H9 (cell line): ENCODE data around the gene AKR1C2. TPM values are rescaled to one million over a fixed set of nuclear protein-coding genes. Genes with fewer than 3 reads are reported as not detected.

ENCODE experiments used
- DNase-seq: peaks from one replicate; pipeline ENCODE4 v3.0.0-alpha.2; 2017
- H2AFZ ChIP-seq: one replicate; pipeline ENCODE4 v1.6.1; 2013; ENCODE audit warnings: mild to moderate bottlenecking, low read length, control low read depth, moderate library complexity
- H2AK5ac ChIP-seq: 2 replicates; pipeline ENCODE4 v1.6.1; 2013; ENCODE audit warnings: low read length, control low read depth, mixed read lengths; ENCODE audit not compliant: insufficient read length
- H2BK120ac ChIP-seq: one replicate; pipeline ENCODE4 v1.6.1; 2013; ENCODE audit warnings: low read depth, mild to moderate bottlenecking, low read length, control low read depth, inconsistent platforms; ENCODE audit not compliant: poor library complexity, severe bottlenecking
- H2BK12ac ChIP-seq: 2 replicates; pipeline ENCODE4 v1.6.1; 2013; ENCODE audit warnings: low read length, control low read depth, mixed read lengths, low read depth; ENCODE audit not compliant: insufficient read length
- H2BK15ac ChIP-seq: 2 replicates; pipeline ENCODE4 v1.6.1; 2013; ENCODE audit warnings: low read depth, low read length, control low read depth
- H2BK20ac ChIP-seq: one replicate; pipeline ENCODE4 v1.6.1; 2013; ENCODE audit warnings: low read depth, mild to moderate bottlenecking, low read length, control low read depth, inconsistent platforms; ENCODE audit not compliant: poor library complexity, severe bottlenecking
- H2BK5ac ChIP-seq: 2 replicates; pipeline ENCODE4 v1.6.1; 2013; ENCODE audit warnings: low read length, control low read depth, mixed read lengths; ENCODE audit not compliant: insufficient read length
- H3K14ac ChIP-seq: 2 replicates; pipeline ENCODE4 v1.6.1; 2013; ENCODE audit warnings: low read length, control low read depth; ENCODE audit not compliant: insufficient read depth
- H3K18ac ChIP-seq: 2 replicates; pipeline ENCODE4 v1.6.1; 2013; ENCODE audit warnings: low read depth, mild to moderate bottlenecking, mixed read lengths, low read length, control low read depth; ENCODE audit not compliant: insufficient read length
- H3K23ac ChIP-seq: 2 replicates; pipeline ENCODE4 v1.6.1; 2013; ENCODE audit warnings: low read length, control low read depth, mixed read lengths, low read depth; ENCODE audit not compliant: insufficient read length
- H3K23me2 ChIP-seq: 2 replicates; pipeline ENCODE4 v1.6.1; 2013; ENCODE audit warnings: low read depth, mild to moderate bottlenecking, mixed read lengths, low read length, control low read depth; ENCODE audit not compliant: insufficient read length, poor library complexity, severe bottlenecking
- H3K27ac ChIP-seq: 2 replicates; pipeline ENCODE4 v1.5.1; 2013; ENCODE audit warnings: low read length, control low read depth, mixed read lengths, low read depth; ENCODE audit not compliant: insufficient read length
- H3K27me3 ChIP-seq: 2 replicates; pipeline ENCODE4 v1.6.1; 2013; ENCODE audit warnings: low read length, control low read depth, inconsistent platforms; ENCODE audit not compliant: insufficient read depth
- H3K4ac ChIP-seq: 2 replicates; pipeline ENCODE4 v1.6.1; 2013; ENCODE audit warnings: low read depth, mild to moderate bottlenecking, control low read depth, inconsistent platforms, low read length, moderate library complexity
- H3K4me1 ChIP-seq: 2 replicates; pipeline ENCODE4 v1.6.1; 2013; ENCODE audit warnings: low read length, control low read depth, inconsistent platforms; ENCODE audit not compliant: insufficient read depth
- H3K4me2 ChIP-seq: 2 replicates; pipeline ENCODE4 v1.6.1; 2013; ENCODE audit warnings: low read length, control low read depth, mixed read lengths; ENCODE audit not compliant: insufficient read length, insufficient read depth
- H3K56ac ChIP-seq: 2 replicates; pipeline ENCODE4 v1.6.1; 2013; ENCODE audit warnings: low read depth, mild to moderate bottlenecking, mixed read lengths, low read length, control low read depth; ENCODE audit not compliant: insufficient read length
- H3K79me1 ChIP-seq: 2 replicates; pipeline ENCODE4 v1.6.1; 2013; ENCODE audit warnings: low read depth, mild to moderate bottlenecking, moderate library complexity, low read length, control low read depth, inconsistent platforms; ENCODE audit not compliant: insufficient read depth, poor library complexity, severe bottlenecking
- H3K79me2 ChIP-seq: 2 replicates; pipeline ENCODE4 v1.6.1; 2013; ENCODE audit warnings: low read length, control low read depth, inconsistent platforms; ENCODE audit not compliant: insufficient read depth
- H3K9ac ChIP-seq: 2 replicates; pipeline ENCODE4 v1.6.1; 2013; ENCODE audit warnings: low read length, control low read depth, mixed read lengths; ENCODE audit not compliant: insufficient read length; ENCODE audit errors: extremely low read depth
- H3K9me3 ChIP-seq: one replicate; pipeline ENCODE4 v1.6.1; 2013; ENCODE audit warnings: low read depth, low read length, inconsistent platforms; ENCODE audit not compliant: control insufficient read depth
- H3T11ph ChIP-seq: one replicate; pipeline ENCODE4 v1.6.1; 2013; ENCODE audit warnings: mild to moderate bottlenecking, low read length, control low read depth, inconsistent platforms
- H4K20me1 ChIP-seq: one replicate; pipeline ENCODE4 v1.6.1; 2013; ENCODE audit not compliant: control insufficient read depth, insufficient read length, insufficient read depth
- H4K5ac ChIP-seq: 2 replicates; pipeline ENCODE4 v1.6.1; 2013; ENCODE audit warnings: low read depth, mild to moderate bottlenecking, mixed read lengths, low read length, control low read depth; ENCODE audit not compliant: insufficient read length
- H4K8ac ChIP-seq: replicated peaks from 2 replicates; pipeline ENCODE4 v1.6.1; 2013; ENCODE audit warnings: low read length, control low read depth, mixed read lengths, low read depth; ENCODE audit not compliant: insufficient read length
- H4K91ac ChIP-seq: 2 replicates; pipeline ENCODE4 v1.6.1; 2013; ENCODE audit warnings: low read depth, mild to moderate bottlenecking, moderate library complexity, mixed read lengths, low read length, control low read depth; ENCODE audit not compliant: insufficient read length
- H3K27ac Mint-ChIP-seq, 3 experiments: 2 replicates in 2 of 3; 3 replicates in 1 of 3; pipeline ENCODE4 v1.8.0; 2020 to 2021; ENCODE audit warnings: mixed read lengths in 3 of 3, mild to moderate bottlenecking in 1 of 3, moderate library complexity in 1 of 3
- H3K27me3 Mint-ChIP-seq: 2 replicates; pipeline ENCODE4 v1.8.0; 2021; ENCODE audit warnings: low read depth, mild to moderate bottlenecking, moderate library complexity, mixed read lengths
- H3K36me3 Mint-ChIP-seq, 3 experiments: 2 replicates in 2 of 3; 3 replicates in 1 of 3; pipeline ENCODE4 v1.8.0; 2020 to 2021; ENCODE audit warnings: low read depth in 3 of 3, mixed read lengths in 3 of 3; ENCODE audit not compliant: insufficient read depth in 1 of 3
- H3K4me1 Mint-ChIP-seq, 2 experiments: 2 replicates each; pipeline ENCODE4 v1.8.0; 2020; ENCODE audit warnings: mixed read lengths in 2 of 2
- H3K4me3 Mint-ChIP-seq, 2 experiments: 2 replicates in 1 of 2; 3 replicates in 1 of 2; pipeline ENCODE4 v1.8.0; 2020 to 2021; ENCODE audit warnings: mild to moderate bottlenecking in 2 of 2, mixed read lengths in 2 of 2, moderate library complexity in 1 of 2
- H3K9me3 Mint-ChIP-seq, 2 experiments: 2 replicates in 1 of 2; 3 replicates in 1 of 2; pipeline ENCODE4 v1.8.0; 2020; ENCODE audit warnings: mild to moderate bottlenecking in 2 of 2, mixed read lengths in 2 of 2, moderate library complexity in 1 of 2
- CTCF ChIP-seq: fragments of 200-600 bp; sonication (generic); conservative IDR thresholded peaks from 3 replicates; pipeline ENCODE4 v1.8.0; 2021; ENCODE audit warnings: antibody characterized with exemption, mild to moderate bottlenecking
- WGBS: extraction: QIAGEN DNeasy Blood & Tissue Kit; methylation state at CpG from one replicate; pipeline ENCODE4 v1.1.7; 2013; ENCODE audit warnings: missing lambda C conversion rate, low lambda C conversion rate, mixed read lengths; ENCODE audit not compliant: insufficient read length; ENCODE audit errors: extremely low coverage; 5-methylcytosine and 5-hydroxymethylcytosine counted together
- total RNA-seq: library from RNA; stranded (reverse); gene quantifications from 2 replicates; pipeline ENCODE4 v1.2.1, GENCODE V29; 2021

AKR1C2 gene
- total RNA-seq, 1 experiment from 2014 or later, result 0.74 TPM

GRCh38 chr10:5043716-5044115 lies 40.1 kb upstream of the AKR1C2 start:
- H3K27ac Mint-ChIP-seq, result no peak overlapping the region
- H3K27ac ChIP-seq, result no peak overlapping the region

More at GRCh38 chr10:5043716-5044115, 40.1 kb upstream of the AKR1C2 start:
- Mint-ChIP-seq H3K27me3 (no peaks in the 10 kb centered on the region; the same call in 1 of the 2 replicates), H3K9me3 (peaks cover 27 to 66% of the 10 kb centered on the region in 2 experiments), H3K36me3 (peaks cover 2 to 3% (median 3%) of the 10 kb centered on the region in 3 experiments; a peak in 5 of 7 replicates), H3K4me3 (no peak overlapping the region), H3K4me1 (no peaks in the 10 kb centered on the region)
- Histone ChIP-seq H4K8ac (no peak overlapping the region), H3K27me3 (no peaks in the 10 kb centered on the region), H3K79me1 (no peaks in the 10 kb centered on the region), H2BK120ac (no peak overlapping the region), H3K4ac (no peak overlapping the region), H3K9me3 (no peaks in the 10 kb centered on the region), H2AK5ac (no peak overlapping the region), H2BK20ac (no peak overlapping the region), H3K9ac (no peak overlapping the region), H2BK12ac (no peak overlapping the region), H3K14ac (no peak overlapping the region), H3K4me1 (no peaks in the 10 kb centered on the region), H2AFZ (no peak overlapping the region), H3K56ac (no peak overlapping the region), H2BK5ac (no peak overlapping the region), H3K4me2 (no peak overlapping the region), H3K23ac (no peak overlapping the region), H2BK15ac (no peak overlapping the region), H4K91ac (no peak overlapping the region), H3K23me2 (no peaks in the 10 kb centered on the region), H3K18ac (no peak overlapping the region), H4K20me1 (no peaks in the 10 kb centered on the region), H3T11ph (no peak overlapping the region), H3K79me2 (no peaks in the 10 kb centered on the region), H4K5ac (no peak overlapping the region)
- no peak for DNase-seq
- WGBS, result no CpG with 5 or more reads among the region's 1 CpG
- no peak for TF ChIP-seq CTCF
